ENCODE data around the gene FUCA1. TPM values are rescaled to one million over a fixed set of nuclear protein-coding genes. Genes with fewer than 3 reads are reported as not detected.
A peak's percentile ranks its signal among the peaks of the same experiment; 100 is the strongest.
"Not testable (repeated sequence)": the region's sequence is repeated elsewhere in the genome, so short reads cannot be mapped to it uniquely, and the experiment has no call there.

FUCA1 gene
- total RNA-seq, 1 experiment from 2014 or later = 20.3 TPM

GRCh38 chr1:23827717-23828116 is 40.4 kb downstream of the FUCA1 start:
- Histone ChIP-seq H3K4me3 (ENCODE audit: low read length) (no peak overlapping the region), H3F3A (ENCODE audit: low read length, unreplicated experiment) (no peaks in the 10 kb centered on the region), H3K9ac (ENCODE audit: low read length) (no peak overlapping the region), H3K4me2 (ENCODE audit: low read length) (no peak overlapping the region), H3K27ac (ENCODE audit: low read length) (no peak overlapping the region), H4K20me1 (ENCODE audit: low read length) (no peaks in the 10 kb centered on the region), H3K27me3 (ENCODE audit: low read length) (no peaks in the 10 kb centered on the region), H3K9me3 (ENCODE audit: low read length) (no peaks in the 10 kb centered on the region), H3K36me3 (ENCODE audit: low read depth, low read length) (no peaks in the 10 kb centered on the region), H3K4me1 (ENCODE audit: insufficient read depth, low read length) (peaks cover 18% of the 10 kb centered on the region), H3K79me2 (ENCODE audit: low read length) (peaks cover 10% of the 10 kb centered on the region), H2AFZ (ENCODE audit: low read length) (no peak overlapping the region), H3K9me2 (replicated peaks; ENCODE audit: low read length) (no peaks in the 10 kb centered on the region)
- ATAC-seq (no peak), DNase-seq (no peak)
- TF ChIP-seq CTCF (conservative IDR thresholded peaks at IDR 0.05; ENCODE audit: low read depth, low read length) (no peak), EZH2phosphoT487 (IDR thresholded peaks at IDR 0.05; ENCODE audit: borderline replicate concordance, low read length) (no peak), EZH2 (IDR thresholded peaks at IDR 0.05; ENCODE audit: low read length, unreplicated experiment) (no peak)
- intact Hi-C loops (cut with micrococcal nuclease) = loop anchor here (5.0 kb wide), 1 partner anchor 40 kb away; the partner anchor contains the start of gene FUCA1
- ChIA-PET POLR2A (ENCODE audit: unreplicated experiment) (no interaction called here), CTCF (no interaction called here)
- BruUV-seq (replicated peaks) = no TSS peak

- H4K20me1 ChIP-seq (ENCODE audit: low read length); BruUV-seq (replicated peaks); H3F3A ChIP-seq (ENCODE audit: low read length, unreplicated experiment); POLR2A ChIA-PET (ENCODE audit: unreplicated experiment); H3K4me3 ChIP-seq (ENCODE audit: low read length); DNase-seq; ATAC-seq; CTCF ChIA-PET; H2AFZ ChIP-seq (ENCODE audit: low read length); H3K36me3 ChIP-seq (ENCODE audit: low read depth, low read length); H3K9ac ChIP-seq (ENCODE audit: low read length); H3K9me2 ChIP-seq (replicated peaks; ENCODE audit: low read length); H3K9me3 ChIP-seq (ENCODE audit: low read length); H3K27me3 ChIP-seq (ENCODE audit: low read length); H3K27ac ChIP-seq (ENCODE audit: low read length); H3K4me2 ChIP-seq (ENCODE audit: low read length): not testable (repeated sequence)
- Histone ChIP-seq H3K4me1 (ENCODE audit: insufficient read depth, low read length) (peaks cover 18% of the 10 kb centered on the region), H3K79me2 (ENCODE audit: low read length) (peaks cover 10% of the 10 kb centered on the region)
- intact Hi-C loops (cut with micrococcal nuclease) = loop anchor here (5.0 kb wide), 1 partner anchor 41 kb away; the partner anchor contains the start of gene FUCA1
Measured at GRCh38 chr1:23826590-23826989, 41.5 kb downstream of the FUCA1 start.

- TSS peak; percentile 99 for BruUV-seq (replicated peaks)
- TF ChIP-seq EZH2phosphoT487 (IDR thresholded peaks at IDR 0.05; ENCODE audit: borderline replicate concordance, low read length) (no peak), EZH2 (IDR thresholded peaks at IDR 0.05; ENCODE audit: low read length, unreplicated experiment) (no peak), CTCF (conservative IDR thresholded peaks at IDR 0.05; ENCODE audit: low read depth, low read length) (no peak)
- no peaks in the 10 kb centered on the region for H3K27me3 ChIP-seq (ENCODE audit: low read length)
- ATAC-seq = peak; percentile 26; the same call in 1 of the 2 replicates
- H4K20me1 ChIP-seq (ENCODE audit: low read length) = no peaks in the 10 kb centered on the region
- no peaks in the 10 kb centered on the region for H3K36me3 ChIP-seq (ENCODE audit: low read depth, low read length)
- no peaks in the 10 kb centered on the region for H3K9me2 ChIP-seq (replicated peaks; ENCODE audit: low read length)
- H3K27ac ChIP-seq (ENCODE audit: low read length) = no peak overlapping the region
- H3K4me2 ChIP-seq (ENCODE audit: low read length) = peak overlapping the region; percentile 96
- intact Hi-C loops (cut with micrococcal nuclease) = loop anchor here (5.0 kb wide), 1 partner anchor 41 kb away; the partner anchor contains the start of gene FUCA1
- peak overlapping the region; percentile 93 for H2AFZ ChIP-seq (ENCODE audit: low read length)
- H3F3A ChIP-seq (ENCODE audit: low read length, unreplicated experiment) = no peaks in the 10 kb centered on the region
- CTCF ChIA-PET = no interaction called here
- H3K9ac ChIP-seq (ENCODE audit: low read length) = peak overlapping the region; percentile 95
- peak overlapping the region; percentile 85 for H3K4me3 ChIP-seq (ENCODE audit: low read length)
- no peak for DNase-seq
- peaks cover 18% of the 10 kb centered on the region for H3K4me1 ChIP-seq (ENCODE audit: insufficient read depth, low read length)
- POLR2A ChIA-PET (ENCODE audit: unreplicated experiment) = interaction anchor here (0.5 to 1.0 kb wide), 8 partner anchors 20 to 201 kb away, joined by 3 to 21 read pairs (median 8); partner anchors contain the start of gene PITHD1
- H3K79me2 ChIP-seq (ENCODE audit: low read length) = peaks cover 10% of the 10 kb centered on the region
- H3K9me3 ChIP-seq (ENCODE audit: low read length) = no peaks in the 10 kb centered on the region
Measured at GRCh38 chr1:23825762-23826522, 42.1 kb downstream of the FUCA1 start.

Data from PC-3 (cell line).